ENCODE results near the gene SYT12.

The SYT12 gene

GRCh38 chr11:67031791-67032561, 9.0 kb downstream of the SYT12 start:
- no peak for DNase-seq

DNA sequence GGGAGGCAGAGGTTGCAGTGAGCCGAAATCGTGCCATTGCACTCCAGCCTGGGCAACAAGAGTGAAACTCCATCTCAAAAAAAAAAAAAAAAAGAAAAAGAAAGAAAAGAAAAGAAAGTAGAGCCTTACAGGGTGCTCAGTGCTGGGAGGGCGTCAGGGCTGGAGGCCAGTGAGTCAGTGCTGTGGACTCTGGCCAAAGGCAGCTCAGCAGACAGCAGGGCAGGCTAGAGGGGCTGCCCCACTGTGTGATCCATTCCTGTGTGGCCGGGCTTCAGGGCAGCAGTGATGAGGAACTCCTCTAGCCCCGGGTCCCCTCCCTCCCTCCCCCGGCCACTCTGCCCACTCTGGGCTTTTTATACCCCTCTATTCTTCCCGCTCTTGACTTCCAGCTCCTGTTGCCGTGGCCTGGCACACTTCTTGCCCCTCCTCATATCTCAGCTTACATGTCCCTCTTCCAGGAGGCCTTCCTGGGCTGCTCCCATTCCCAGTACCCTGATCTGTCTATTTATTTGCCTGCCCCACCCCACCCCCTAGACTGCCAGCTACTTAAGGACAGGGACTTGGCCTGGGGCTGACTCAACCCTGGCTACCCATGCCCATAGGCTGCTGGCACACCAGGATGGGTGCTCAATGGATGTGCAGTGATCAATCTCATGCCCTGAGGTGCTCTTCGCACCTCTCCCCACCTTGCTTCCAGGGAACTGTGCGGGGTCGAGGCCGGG, 10.1 kb downstream of the SYT12 start:
- DNase-seq = no peak

GRCh38 chr11:67033661-67034166, 10.8 kb downstream of the SYT12 start:
- no peak for DNase-seq

GRCh38 chr11:67034350-67034749, 11.4 kb downstream of the SYT12 start:
- no peak for DNase-seq

GRCh38 chr11:67040147-67040546, 17.2 kb downstream of the SYT12 start:
- DNase-seq = no peak

DNA sequence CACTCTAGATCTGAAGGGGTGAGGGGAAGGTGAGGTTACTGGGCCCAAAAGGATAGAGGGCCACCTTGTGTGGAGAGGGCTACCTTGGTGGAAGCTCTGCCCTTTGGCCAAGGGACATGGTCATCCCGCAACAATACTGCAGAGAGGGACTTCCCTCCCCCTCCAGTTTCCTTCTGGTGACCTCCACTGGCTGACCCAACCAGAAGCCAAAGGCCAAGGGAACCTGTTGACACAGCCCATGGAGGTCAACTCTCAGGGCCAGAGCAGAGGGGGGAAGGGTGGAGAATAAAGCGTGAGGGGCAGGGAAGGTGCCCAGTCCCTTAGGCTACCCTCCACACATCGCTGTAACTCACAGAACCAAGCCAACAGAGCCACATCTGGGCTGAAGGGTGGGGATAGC, 18.7 kb downstream of the SYT12 start:
- DNase-seq = no peak

DNA sequence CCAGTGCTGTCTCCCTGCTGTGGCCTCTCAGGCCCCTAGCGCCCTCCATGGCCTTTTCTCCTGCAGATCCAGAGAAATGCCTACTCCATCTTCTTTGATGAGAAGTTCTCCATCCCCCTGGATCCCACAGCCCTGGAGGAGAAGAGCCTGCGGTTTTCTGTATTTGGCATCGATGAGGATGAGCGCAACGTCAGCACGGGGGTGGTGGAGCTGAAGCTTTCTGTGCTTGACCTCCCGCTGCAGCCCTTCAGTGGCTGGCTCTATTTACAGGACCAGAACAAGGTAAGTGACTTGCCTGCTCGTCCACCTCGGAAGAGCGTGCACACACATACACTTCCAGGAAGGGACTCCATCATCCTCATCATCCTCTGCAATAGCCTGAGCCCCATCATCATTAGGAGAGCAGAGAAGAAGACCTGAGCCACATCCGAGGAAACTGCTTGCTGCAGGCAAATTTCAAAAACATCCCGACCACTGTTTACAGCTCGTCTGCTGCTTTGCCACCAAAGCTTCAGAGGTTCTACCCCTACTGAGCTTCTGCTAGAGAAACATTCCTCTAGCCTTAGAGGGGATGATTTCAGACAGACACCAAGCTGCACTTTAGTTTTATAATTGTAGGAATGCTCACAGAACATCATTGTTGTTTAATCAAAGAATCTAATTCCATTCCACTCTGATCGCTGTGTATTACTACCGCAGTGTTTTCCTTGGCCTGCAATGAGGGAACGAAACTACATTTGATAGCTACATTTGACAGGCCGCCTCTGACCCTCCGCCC, 20.8 kb downstream of the SYT12 start:
- no peak for DNase-seq

GRCh38 chr11:67044496-67044895, 21.6 kb downstream of the SYT12 start:
- DNase-seq = no peak

- DNase-seq = no peak
Measured at GRCh38 chr11:67045314-67045713, 22.4 kb downstream of the SYT12 start.

GRCh38 chr11:67048515-67049130, 25.7 kb downstream of the SYT12 start:
- no peak for DNase-seq

DNA sequence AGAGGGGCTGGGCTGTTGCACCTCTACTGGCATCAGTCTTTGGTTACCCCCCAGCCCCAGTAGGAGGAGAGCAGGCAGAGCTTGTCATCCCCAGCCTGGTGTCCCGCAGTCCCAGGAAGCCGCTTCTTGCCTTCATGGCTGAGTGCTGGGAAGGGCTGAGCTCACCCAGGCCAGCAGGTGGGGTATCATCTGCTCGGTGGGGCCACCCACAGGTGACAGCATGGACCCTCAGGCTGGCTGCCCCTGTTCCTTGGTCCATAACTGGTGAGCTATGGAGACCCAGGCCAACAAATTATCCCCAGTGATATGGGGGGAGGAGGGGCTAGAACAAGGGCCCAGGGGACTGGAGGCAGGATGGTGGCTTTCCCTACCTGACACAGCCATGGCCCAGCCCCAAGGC, 27.2 kb downstream of the SYT12 start:
- no peak for DNase-seq

DNA sequence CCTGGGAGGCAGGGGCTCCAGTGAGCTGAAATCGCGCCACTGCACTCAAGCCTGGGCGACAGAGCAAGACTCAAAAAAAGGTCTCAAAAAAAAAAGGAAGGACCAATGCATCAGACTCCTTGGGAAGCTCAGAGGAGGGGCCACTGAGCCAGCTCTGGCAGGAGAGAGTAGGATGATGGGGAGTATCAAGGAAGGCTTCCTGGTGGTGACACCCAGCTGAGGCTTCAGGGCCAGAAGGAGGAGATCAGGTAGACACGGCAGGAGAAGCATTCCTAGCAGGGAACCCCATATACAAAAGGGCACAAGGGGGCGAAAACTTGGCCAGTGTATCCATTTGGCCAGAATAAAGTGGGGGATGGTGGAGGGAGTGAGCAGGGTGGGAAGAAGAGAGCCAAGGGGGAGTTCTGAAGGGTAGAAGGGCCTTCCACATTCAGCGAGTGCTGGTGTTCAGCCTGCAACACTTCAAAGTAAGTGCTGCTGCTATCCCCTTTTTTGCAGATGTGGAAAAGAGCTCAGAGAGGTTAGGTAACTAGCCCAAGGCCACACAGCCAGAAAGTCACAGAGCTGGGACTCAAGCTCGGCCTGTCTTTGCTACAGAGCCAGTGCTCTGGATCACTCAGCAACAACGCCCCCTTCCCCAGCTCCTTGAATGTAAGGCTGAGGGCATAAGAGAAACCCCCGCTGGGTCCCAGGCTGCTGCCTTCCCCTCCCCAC, 28.4 kb downstream of the SYT12 start:
- DNase-seq = no peak

GRCh38 chr11:67051945-67052488, 29.1 kb downstream of the SYT12 start:
- DNase-seq = no peak

GRCh38 chr11:67052891-67053290, 30.0 kb downstream of the SYT12 start:
- no peak for DNase-seq

- DNase-seq = no peak
Measured at GRCh38 chr11:67053896-67054329, 31.0 kb downstream of the SYT12 start.

DNA sequence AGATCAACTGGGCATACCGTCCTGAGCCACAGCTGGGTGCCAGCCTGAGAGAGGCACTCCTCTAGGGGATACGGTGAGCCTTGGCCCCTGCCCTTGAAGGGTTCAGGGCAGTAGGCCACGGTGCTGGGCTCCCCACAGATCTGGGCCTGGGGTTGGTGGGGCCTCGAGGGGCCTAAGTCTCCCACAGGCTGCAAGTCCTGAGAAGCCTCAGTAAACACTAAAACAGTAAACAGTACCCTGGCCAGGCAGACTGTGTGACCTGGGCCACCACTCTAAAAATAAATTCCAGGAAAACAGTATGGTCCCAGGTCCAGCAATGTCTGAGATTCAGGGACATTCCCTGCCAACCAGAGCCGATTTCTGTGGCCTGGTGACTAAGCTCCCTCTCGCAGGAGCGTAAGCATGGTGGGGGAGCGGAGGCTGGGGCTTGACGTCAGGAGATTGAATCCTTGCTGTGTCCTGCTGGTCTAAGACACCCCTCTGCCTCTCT, 31.5 kb downstream of the SYT12 start:
- no peak for DNase-seq

GRCh38 chr11:67054836-67055523, 32.0 kb downstream of the SYT12 start:
- DNase-seq = no peak

GRCh38 chr11:67055812-67056211, 32.9 kb downstream of the SYT12 start:
- no peak for DNase-seq

GRCh38 chr11:67056267-67057204, 33.6 kb downstream of the SYT12 start, which contains the start of gene RHOD:
Gene RHOD, plus strand, starts transcription at chr11:67056847. Its CDS starts 56 bp downstream, at chr11:67056903.
- DNase-seq = no peak

DNA sequence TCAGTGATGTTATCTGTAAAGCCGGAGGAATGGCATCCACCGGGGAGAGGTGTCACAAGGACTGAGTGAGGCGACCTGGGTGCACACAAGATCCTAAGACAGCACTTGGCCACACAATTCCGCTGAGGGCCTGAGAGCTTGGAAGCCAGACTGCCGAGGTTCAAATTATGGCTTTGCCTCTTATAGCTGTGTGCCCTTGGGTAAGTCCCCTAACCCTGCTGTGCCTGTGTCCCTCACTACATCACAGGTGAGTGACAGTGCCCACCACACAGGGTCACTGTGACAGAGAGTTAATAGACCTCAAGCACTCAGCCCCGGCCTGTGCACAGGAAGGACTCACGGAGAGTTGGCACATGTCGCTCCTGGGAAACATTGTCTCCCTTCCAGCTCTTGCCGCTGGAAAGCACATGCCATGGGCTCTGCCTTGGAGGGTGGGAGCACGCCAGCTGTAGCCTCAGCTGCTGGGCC, 34.3 kb downstream of the SYT12 start:
- no peak for DNase-seq
